Heart right ventricle (tissue), 16 donors: Measurements from ENCODE around the gene NELFCD. TPM values are rescaled to one million over a fixed set of nuclear protein-coding genes. Genes with fewer than 3 reads are reported as not detected.

Experiments
- ATAC-seq, 8 donors: fragments of 200-7000 bp; cut with Tn5 transposase; one replicate each; pipeline ENCODE4 v1.9.1; 2020; ENCODE audit warnings: mild to moderate bottlenecking in 8 of 8, moderate library complexity in 8 of 8, moderate number of reproducible peaks in 1 of 8
- DNase-seq, 2 donors: peaks; one replicate each; pipeline ENCODE4 v3.0.0-alpha.2; 2020
- H3K27ac ChIP-seq, 10 donors: fragments of 200-600 bp; sonication (generic) in 2 of 10; one replicate each; pipeline versions ENCODE4 v1.5.0 to v1.8.0; 2020 to 2022; ENCODE audit warnings: mild to moderate bottlenecking in 3 of 10
- H3K27me3 ChIP-seq, 7 donors: fragments of 200-600 bp; one replicate each; pipeline ENCODE4 v1.8.0; 2021 to 2022; ENCODE audit warnings: mild to moderate bottlenecking in 2 of 7
- H3K36me3 ChIP-seq, 9 donors: fragments of 200-600 bp; sonication (generic) in 1 of 9; one replicate each; pipeline versions ENCODE4 v1.5.0 to v1.8.0; 2020 to 2022; ENCODE audit warnings: mild to moderate bottlenecking in 2 of 9
- H3K4me1 ChIP-seq, 9 donors: fragments of 200-600 bp; sonication (generic) in 1 of 9; one replicate each; pipeline versions ENCODE4 v1.5.0 to v1.8.0; 2020 to 2022; ENCODE audit warnings: mild to moderate bottlenecking in 4 of 9
- H3K4me3 ChIP-seq, 10 donors: fragments of 200-600 bp; sonication (generic) in 2 of 10; one replicate each; pipeline versions ENCODE4 v1.5.0 to v1.8.0; 2020 to 2022; ENCODE audit warnings: mild to moderate bottlenecking in 7 of 10, moderate library complexity in 2 of 10
- H3K9me3 ChIP-seq, 11 donors: fragments of 200-600 bp in 10 of 11; sonication (generic) in 2 of 11; one replicate each; pipeline versions ENCODE4 v1.5.0 to v1.8.0; 2013 to 2022; ENCODE audit warnings: mild to moderate bottlenecking in 2 of 11, control low read depth in 1 of 11, moderate library complexity in 1 of 11
- CTCF ChIP-seq, 9 donors: fragments of 200-600 bp; sonication (generic) in 2 of 9; IDR thresholded peaks; one replicate each; pipeline versions ENCODE4 v1.5.0 to v1.8.0; 2021 to 2022; ENCODE audit warnings: antibody characterized with exemption in 9 of 9, mild to moderate bottlenecking in 5 of 9, moderate library complexity in 1 of 9
- WGBS, 2 donors: extraction: QIAGEN DNeasy Blood & Tissue Kit; methylation state at CpG; one replicate each; pipeline ENCODE4 v1.1.7; 2013; ENCODE audit warnings: inconsistent platforms in 1 of 2; 5-methylcytosine and 5-hydroxymethylcytosine counted together
- intact Hi-C, 10 donors: fragments of 100-400 bp; cut with DNase I; formaldehyde crosslinking; loops; one replicate each; pipeline versions ENCODE4 v1.11.1 to v1.14.2; 2022
- polyA plus RNA-seq, 2 donors: library from polyadenylated mRNA; stranded (reverse); fragments of 200-250 nt; gene quantifications; one replicate each; pipeline ENCODE4 v1.2.3, GENCODE V29; 2013
- total RNA-seq, 10 donors: library from RNA; stranded (reverse); fragmentation: NEBNext Ultra II Directional in 3 of 10; extraction: Animal tissue kit (Norgen Biotek cat#: 25700) in 3 of 10; gene quantifications; one replicate each; pipeline versions ENCODE4 v1.2.1 to v1.2.4, GENCODE V29; 2021 to 2023
- donor health status: Arrhythmogenic right ventricular cardiomyopathy.
- donor health status: ischemic (EF 13 %, LVEDD 7.1; RV severe dilation, severe dysfunction).
- donor health status: healthy with polysubstance abuse.
- donor health status: DM: no; HTN: yes; CAD: no.
- donor health status: DM: no; HTN: no; CAD: no.
- donor health status: ischemic (EF 25% LVEDD 6.9; RV normal size, moderate dysfunction).
- donor health status: ischemic (EF 25% LVEDD 5.7; RV mildly dilated, moderate dysfunction).
- donor health status: healthy.
- donor health status: DM: yes; HTN: yes; CAD: no.
- donor health status: Ischemic cardiomyopathy.
- donor health status: ischemic (EF 35%, LVEDD 5.7; RV mildly dilated, moderate dysfunction).
- donor health status: nonischemic (EF 11% LVEDD 7.7; RV severe dilation, severe dysfunction).
- donor health status: DM: yes; HTN: yes; CAD: no.
- donor health status: PGD.
- donor health status: ischemic (EF 29% LVEDD 5.4; RV normal size, mild dysfunction).
- donor health status: nonischemic (EF 23%, LVEDD 6.1; RV moderate dilation, normal function).

NELFCD gene
- total and polyA plus RNA-seq, 12 donors, result 22.8 to 48.1 (median 31.1) TPM

GRCh38 chr20:59042151-59042795, 61.2 kb downstream of the NELFCD start, which contains the start of gene PRELID3B:
Gene PRELID3B, minus strand, starts transcription at chr20:59042786. Its CDS starts 56 bp downstream, at chr20:59042730.
- Histone ChIP-seq H3K4me1 (peaks cover 4 to 42% (median 37%) of the 10 kb centered on the region in 9 donors), H3K9me3 (no peaks in the 10 kb centered on the region), H3K27me3 (no peaks in the 10 kb centered on the region), H3K36me3 (peaks cover 0 to 32% (median 10%) of the 10 kb centered on the region in 9 donors), H3K4me3 (peak within 1 kb of the TSS; percentile 64 to 93 (median 86)), H3K27ac (peak within 1 kb of the TSS; percentile 50 to 93 (median 89))
- DNase-seq (peak in 1 of 2 donors; percentile 24), ATAC-seq (peak; percentile 6 to 72 (median 46))
- no peak for TF ChIP-seq CTCF (IDR thresholded peaks at IDR 0.05)
- 4 to 5% methylated on average over 49 to 50 of the region's 50 CpGs for WGBS, 2 donors
- intact Hi-C loops, result loop anchor here in 3 of 10 donors (2.0 to 10.0 kb wide), 3 partner anchors 21 to 167 kb away; no protein-coding TSS in a partner anchor

GRCh38 chr20:59042796-59043631, 62.0 kb downstream of the NELFCD start:
- Histone ChIP-seq H3K27me3 (no peaks in the 10 kb centered on the region), H3K4me1 (peaks cover 4 to 42% (median 37%) of the 10 kb centered on the region in 9 donors), H3K9me3 (no peaks in the 10 kb centered on the region), H3K36me3 (peaks cover 0 to 25% (median 2%) of the 10 kb centered on the region in 9 donors), H3K4me3 (peak overlapping the region; percentile 64 to 93 (median 86)), H3K27ac (peak overlapping the region; percentile 21 to 93 (median 89))
- ATAC-seq (peak; percentile 98 to 99 (median 99)), DNase-seq (peak; percentile 91 to 96)
- WGBS, 2 donors, result 15 to 19% methylated on average over 54 to 66 of the region's 66 CpGs
- TF ChIP-seq CTCF (IDR thresholded peaks at IDR 0.05), result peak in 1 of 9 donors; percentile 35
- intact Hi-C loops, result loop anchor here in 3 of 10 donors (2.0 to 10.0 kb wide), 3 partner anchors 20 to 168 kb away; no protein-coding TSS in a partner anchor

GRCh38 chr20:59043698-59044097, 62.6 kb downstream of the NELFCD start:
- TF ChIP-seq CTCF (IDR thresholded peaks at IDR 0.05), result no peak
- DNase-seq, result no peak
- Histone ChIP-seq H3K4me3 (no peak overlapping the region), H3K27me3 (no peaks in the 10 kb centered on the region), H3K36me3 (peaks cover 0 to 19% (median 0%) of the 10 kb centered on the region in 9 donors), H3K4me1 (peaks cover 4 to 46% (median 37%) of the 10 kb centered on the region in 9 donors), H3K9me3 (no peaks in the 10 kb centered on the region), H3K27ac (peak overlapping the region in 5 of 10 donors; percentile 86 to 93 (median 90))
- intact Hi-C loops, result loop anchor here in 3 of 10 donors (2.0 to 10.0 kb wide), 3 partner anchors 19 to 169 kb away; no protein-coding TSS in a partner anchor
- ATAC-seq, result no peak
- 77 to 87% methylated on average over 3 of the region's 3 CpGs for WGBS, 2 donors

DNA sequence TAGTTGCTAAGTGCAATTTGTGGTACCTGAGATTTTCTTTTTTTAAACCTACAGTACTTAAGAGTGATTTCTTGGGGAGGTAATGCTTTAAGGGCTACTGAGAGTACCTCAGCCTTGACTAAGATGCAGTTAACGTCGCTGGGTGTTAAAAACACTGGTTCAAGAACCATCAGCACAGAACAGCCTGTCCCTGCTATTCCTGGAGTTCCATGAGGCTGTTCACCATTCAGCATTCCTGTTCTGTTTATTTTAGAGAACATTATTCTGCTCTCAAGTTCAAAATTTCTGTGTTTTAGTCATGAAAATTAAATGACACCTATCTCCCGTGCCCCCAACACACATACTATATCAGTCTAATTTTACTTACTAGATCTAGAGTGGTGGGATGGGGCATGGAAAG, 63.2 kb downstream of the NELFCD start:
- Histone ChIP-seq H3K9me3 (no peaks in the 10 kb centered on the region), H3K27me3 (no peaks in the 10 kb centered on the region), H3K36me3 (peaks cover 0 to 19% (median 0%) of the 10 kb centered on the region in 9 donors), H3K4me1 (peaks cover 4 to 42% (median 34%) of the 10 kb centered on the region in 9 donors), H3K27ac (peak overlapping the region in 3 of 10 donors; percentile 86 to 93 (median 90)), H3K4me3 (no peak overlapping the region)
- WGBS, 2 donors, result 83 to 90% methylated on average over 3 of the region's 3 CpGs
- intact Hi-C loops, result loop anchor here in 1 of 10 donors (10.0 kb wide), 1 partner anchor 169 kb away; no protein-coding TSS in a partner anchor
- ATAC-seq (no peak), DNase-seq (no peak)
- no peak for TF ChIP-seq CTCF (IDR thresholded peaks at IDR 0.05)
